ENCODE data around the gene HUNK.

The HUNK gene

DNA sequence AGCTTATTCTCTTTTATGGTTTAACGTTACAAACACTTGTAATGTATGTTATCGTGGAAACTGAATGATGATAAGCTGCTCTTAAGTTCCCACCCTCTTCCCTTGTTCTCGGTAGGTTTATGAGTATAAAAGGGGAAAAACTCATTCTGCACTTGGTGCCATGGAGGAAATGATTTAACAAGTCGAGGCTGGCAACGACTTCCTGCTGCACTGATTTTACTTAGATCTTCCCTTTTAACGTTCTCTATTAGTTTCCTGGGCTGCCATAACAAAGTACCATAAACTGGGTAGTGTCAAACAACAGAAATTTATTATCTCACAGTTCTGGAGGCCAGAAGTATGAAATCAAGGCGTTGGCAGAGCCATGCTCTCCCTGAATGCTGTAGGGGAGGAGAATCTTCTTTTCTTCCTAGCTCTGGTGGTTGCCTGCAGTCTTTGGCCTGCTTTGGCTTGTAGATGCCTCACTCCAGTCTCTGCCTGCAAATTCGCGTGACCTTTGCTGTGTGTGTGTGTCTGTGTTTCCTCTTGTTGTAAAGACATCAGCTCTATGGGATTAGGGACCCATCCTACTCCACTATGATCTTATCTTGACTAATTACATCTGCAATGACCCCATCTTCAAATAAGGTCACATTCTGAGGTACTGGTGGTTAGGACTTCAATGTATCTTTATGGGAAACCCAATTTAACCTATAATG, 26.3 kb downstream of the HUNK start:
- TF ChIP-seq GATA2 (IDR thresholded peaks at IDR 0.05; ENCODE audit: low read depth, low read length) (peak; percentile 29; the same call in 1 of the 2 replicates), GATA3 (IDR thresholded peaks at IDR 0.05; ENCODE audit: low read depth, low read length) (0 out of 2 replicates have a peak, but pooled peaks have one; percentile 22)

DNA sequence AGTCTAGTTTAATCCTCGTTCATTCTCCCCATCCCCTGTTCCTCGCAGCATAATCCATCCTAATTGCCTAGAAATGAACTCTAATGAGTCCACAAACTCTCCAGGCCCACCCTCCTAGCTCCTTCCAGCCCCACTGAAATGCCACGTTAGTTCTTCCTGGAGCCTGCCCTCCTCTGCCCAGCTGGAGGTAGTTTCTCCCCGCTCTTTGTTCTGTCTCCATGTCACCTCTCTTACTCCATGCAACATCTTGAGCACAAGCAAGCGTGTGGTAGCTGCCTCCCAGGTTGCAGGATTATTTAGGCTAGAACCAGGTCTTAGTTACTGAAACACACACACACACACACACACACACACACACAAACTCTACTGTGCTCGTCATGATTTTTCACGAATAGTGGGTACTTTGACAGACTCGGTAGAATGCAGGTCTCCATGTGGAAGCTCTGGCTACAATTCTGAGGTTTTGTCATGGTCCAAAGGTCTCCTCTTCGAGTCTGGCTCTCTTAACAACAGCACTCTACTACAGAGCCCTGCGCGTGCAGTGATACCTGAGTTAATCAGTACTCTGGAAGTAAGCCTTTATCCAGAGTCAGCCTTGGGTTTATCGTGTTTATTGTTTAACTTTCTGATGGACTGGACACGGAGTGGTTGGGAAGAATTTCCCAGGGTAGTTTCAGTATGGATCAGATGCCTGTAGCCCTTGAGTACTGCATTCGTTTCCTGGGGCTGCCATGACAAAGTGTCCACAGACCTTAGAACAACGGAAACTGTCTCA, 27.5 kb downstream of the HUNK start:
- TF ChIP-seq GATA2 (IDR thresholded peaks at IDR 0.05; ENCODE audit: low read depth, low read length) (no peak), GATA3 (IDR thresholded peaks at IDR 0.05; ENCODE audit: low read depth, low read length) (no peak)

DNA sequence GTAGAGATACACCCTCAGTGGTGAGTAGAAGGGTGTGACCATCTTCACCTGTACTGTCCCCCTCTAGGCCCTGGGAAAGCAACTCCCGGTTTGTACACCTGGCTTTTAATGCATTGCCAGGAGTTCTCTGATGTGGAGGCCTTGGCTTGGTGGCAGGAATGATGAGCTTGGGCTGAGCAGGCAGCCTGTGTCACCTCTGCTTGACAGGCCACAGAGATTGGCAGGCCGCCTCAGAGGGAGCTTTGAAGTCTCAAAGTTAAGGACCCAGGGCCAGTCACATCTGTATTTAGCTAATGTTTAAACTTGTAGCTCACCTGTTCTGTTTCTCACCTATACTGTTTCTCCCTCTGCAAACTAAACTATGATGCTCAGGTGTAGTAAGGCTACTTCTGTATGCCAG, 28.5 kb downstream of the HUNK start:
- TF ChIP-seq GATA2 (IDR thresholded peaks at IDR 0.05; ENCODE audit: low read depth, low read length) (no peak), GATA3 (IDR thresholded peaks at IDR 0.05; ENCODE audit: low read depth, low read length) (no peak)

DNA sequence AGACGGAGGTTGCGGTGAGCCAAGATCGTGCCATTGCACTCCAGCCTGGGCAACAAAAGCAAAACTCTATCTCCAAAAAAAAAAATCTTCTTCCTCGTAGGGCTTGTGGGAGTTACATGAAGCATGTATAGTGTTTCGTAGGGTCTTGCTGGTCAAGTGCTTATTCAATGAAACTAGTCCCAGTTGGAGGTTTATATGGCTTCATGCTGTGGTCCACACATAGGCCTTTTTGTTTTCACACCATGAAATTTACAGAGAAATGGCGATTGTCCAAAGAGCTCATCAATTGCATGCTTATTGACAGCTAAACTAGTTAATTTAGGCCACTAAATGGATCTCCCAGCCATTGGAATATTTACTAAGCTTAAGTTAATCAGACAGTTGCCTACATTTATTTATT, 29.6 kb downstream of the HUNK start:
- TF ChIP-seq GATA3 (IDR thresholded peaks at IDR 0.05; ENCODE audit: low read depth, low read length) (no peak), GATA2 (IDR thresholded peaks at IDR 0.05; ENCODE audit: low read depth, low read length) (no peak)

DNA sequence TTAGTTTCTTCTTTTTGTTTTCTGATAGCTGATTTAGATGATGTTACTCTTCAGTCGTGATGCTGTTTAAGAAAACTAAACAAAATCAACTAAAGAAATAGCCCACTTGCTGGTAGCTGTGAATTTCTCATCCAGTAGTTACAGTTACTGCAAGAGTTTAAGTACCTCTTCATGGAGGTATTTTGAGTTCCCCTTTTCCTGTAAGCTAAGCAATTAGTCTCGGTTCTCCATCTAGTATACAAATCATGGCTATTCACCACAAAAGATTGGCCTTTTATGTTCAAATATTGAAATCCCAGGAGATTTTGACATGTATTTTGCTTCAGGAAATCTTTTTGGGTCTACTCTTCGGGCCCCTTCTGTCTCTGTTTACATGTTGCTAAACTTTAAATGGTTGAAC, 31.1 kb downstream of the HUNK start:
- TF ChIP-seq GATA3 (IDR thresholded peaks at IDR 0.05; ENCODE audit: low read depth, low read length) (no peak), GATA2 (IDR thresholded peaks at IDR 0.05; ENCODE audit: low read depth, low read length) (no peak)

DNA sequence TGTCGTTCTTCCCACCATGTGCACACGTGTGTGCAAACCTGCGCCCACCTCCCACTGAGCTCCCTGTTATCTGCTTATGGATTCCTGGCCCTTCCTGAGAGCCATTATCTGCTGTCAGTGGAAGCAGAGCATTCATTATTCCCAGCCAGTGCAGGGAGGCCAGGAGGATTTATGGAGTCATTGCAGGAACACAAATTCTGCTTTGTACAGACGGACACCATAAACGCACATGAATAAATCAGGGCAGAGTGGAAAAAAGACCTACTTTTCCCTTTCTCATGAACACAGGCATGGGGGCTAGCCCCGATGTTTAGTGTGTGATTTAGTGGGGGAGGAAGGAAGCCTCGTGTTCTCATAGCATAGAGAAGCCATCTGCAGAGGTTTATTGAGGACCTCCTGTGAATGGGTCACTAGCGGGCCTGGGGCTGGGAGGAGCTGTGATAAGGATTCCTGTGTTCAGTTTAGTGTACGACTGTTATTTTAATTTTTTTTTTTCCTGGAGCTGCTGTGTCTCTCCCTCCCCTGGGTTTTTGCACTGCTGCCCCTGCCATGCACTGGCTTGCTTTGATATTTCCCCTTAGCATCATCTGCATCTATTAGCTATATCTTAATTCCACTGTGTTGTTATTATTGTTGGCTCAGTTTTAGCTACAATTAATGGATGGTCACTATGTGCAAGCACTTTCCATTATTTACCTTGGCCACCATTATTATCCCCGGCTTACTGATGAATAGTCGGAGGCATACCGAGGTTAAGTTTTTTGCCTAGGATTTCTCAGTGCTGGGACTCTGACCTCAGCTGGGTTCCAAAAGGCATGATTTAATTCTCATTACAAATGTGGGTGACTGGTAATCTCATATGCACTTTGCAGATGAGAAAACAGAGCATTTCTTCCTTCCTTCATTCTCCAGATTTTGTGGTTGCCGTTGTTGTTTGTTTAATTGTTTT, 33.0 kb downstream of the HUNK start:
- 0 out of 2 replicates have a peak, but pooled peaks have one; percentile 26 for TF ChIP-seq GATA2 (IDR thresholded peaks at IDR 0.05; ENCODE audit: low read depth, low read length)
- no peak for TF ChIP-seq GATA3 (IDR thresholded peaks at IDR 0.05; ENCODE audit: low read depth, low read length)

DNA sequence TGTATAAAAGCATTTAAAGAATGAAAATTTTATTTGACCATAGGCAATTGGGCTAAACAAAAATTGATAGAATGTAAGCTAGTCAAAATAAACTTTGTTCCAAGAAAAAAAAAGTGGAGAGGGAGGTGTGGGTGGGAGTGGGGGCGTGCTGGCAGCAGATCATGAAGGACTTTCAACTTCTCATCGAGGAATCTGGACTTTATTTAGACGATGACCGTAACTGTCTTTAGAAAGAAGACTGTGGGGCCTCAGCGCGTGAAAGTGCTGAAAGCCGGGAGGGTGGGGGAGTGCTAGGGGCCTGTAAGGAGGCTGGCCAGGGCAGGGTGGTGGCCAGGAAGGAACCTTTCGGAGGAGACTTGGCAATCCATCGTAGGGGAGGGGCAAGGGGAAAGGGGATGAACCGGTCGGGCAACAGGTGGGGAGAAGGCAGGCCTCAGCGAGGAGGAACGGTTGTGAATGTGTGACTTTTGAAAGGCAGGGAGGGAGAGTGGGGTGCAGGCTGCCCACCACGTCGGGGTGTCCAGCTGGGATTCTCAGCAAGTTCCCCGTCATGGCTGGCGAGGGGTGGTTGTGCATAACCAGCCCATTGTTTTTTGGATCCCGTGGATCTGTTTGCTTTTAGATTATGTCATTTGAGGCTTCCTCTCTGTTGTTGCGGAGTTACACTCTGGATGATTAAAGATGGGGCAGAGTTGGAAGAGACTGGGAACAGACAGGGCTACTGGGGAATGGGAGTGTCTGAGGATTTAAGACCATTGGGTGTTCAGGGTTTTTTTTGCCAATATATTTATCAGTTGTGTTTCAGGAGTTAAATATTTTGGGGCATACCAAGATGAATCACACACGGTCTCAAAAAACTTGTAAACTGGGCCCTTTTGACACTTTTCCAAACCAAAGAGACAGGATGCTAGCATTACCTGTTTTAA, 35.5 kb downstream of the HUNK start:
- TF ChIP-seq GATA3 (IDR thresholded peaks at IDR 0.05; ENCODE audit: low read depth, low read length) = no peak
- no peak for TF ChIP-seq GATA2 (IDR thresholded peaks at IDR 0.05; ENCODE audit: low read depth, low read length)

DNA sequence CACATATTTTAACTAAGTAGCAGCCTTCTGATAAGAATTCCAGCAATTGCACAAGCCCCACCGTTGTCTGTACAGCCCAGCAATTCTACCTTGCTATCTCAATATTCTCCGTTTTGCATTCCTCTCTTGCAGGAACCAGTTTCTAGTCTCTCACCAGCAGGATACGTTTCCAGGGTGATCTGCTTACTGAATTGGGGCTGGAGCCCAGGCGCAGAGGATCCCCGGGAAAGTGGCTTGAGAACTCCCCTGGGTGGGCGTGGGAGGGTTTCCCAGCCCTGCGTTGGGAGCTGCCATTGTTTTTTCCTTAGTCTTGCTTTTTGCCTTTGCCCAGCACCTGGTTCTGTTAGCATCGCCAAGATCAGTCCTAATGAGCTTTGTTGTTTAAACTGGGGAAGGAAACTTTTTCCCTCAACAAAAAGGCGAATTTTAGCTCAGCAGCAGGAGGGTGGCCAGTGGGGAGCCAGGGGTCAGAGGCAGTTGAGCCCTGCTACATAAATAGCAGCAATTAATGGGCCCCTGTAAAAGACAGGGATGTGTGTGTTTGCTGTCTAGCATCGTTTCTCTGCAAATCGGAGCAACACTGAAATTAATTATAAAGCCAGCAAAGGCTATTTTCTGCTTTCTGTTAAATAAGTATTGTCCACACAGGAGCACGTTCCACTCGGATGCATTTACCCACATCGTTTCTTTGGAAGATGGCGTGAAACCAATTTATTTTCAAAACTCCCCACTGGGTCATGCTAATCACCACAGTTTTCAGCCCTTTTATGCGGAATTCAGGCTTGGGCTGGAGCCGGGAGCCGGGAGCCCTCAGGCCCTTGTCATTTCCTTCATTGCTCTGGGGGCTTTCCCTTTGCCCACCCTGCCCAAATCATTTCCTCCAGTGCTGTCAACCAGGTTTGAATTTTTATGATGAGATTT, 36.6 kb downstream of the HUNK start:
- no peak for TF ChIP-seq GATA2 (IDR thresholded peaks at IDR 0.05; ENCODE audit: low read depth, low read length)
- TF ChIP-seq GATA3 (IDR thresholded peaks at IDR 0.05; ENCODE audit: low read depth, low read length) = no peak

DNA sequence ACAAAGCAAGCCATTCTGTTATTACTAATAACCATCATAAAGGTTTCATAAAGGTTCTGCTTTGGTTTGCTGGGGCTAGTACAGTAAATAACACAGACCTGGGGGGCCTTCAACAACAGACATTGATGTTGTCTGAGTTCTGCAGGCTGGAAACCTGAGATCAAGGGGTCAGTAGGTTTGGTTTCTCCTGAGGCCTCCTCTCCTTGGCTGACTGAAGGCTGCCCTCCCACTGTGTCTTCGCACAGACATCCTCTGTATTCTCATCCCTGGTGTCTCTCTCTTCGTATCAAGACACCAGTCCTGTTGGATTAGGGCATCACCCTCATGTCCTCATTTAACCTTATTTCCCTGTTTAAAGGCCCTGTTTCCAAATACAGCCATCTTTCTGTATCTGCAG, 37.3 kb downstream of the HUNK start:
- TF ChIP-seq GATA3 (IDR thresholded peaks at IDR 0.05; ENCODE audit: low read depth, low read length) (no peak), GATA2 (IDR thresholded peaks at IDR 0.05; ENCODE audit: low read depth, low read length) (no peak)

DNA sequence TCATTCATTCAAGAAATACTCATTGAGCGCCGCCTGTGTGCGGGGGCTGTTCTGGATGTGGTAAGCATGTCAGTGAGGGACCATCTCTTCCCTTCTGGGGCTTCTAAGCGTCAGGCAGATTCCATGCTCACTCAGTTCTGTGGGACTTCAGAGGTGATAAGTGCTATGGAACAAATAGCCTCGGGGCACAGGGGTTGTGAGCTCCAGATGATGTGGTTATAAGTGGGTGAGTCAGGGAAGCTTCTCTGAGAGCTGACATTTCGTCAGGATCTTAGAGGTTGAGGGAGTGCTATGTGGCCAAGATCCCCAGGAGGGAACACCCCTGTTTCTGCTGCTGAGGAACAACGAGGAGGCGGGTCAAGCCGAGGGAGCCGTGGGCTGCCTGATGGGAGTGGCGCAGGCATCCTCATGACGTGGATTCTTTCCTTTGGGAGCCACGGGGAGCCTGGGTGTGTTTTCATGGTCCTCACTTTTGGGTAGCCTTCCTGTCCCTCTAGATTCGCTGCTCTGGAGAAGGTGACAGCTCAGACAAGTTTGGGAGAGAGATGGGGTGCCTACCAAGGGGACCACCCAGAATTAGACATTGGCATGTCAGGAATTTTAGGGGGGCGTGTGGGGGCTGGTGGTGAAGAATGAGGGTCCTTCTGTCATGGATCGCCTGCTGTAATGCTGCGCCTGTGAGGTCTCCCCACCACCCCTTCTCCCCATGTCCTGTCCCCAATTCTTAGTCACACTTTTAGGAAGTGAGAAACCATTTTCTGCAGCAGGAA, 38.5 kb downstream of the HUNK start:
- no peak for TF ChIP-seq GATA2 (IDR thresholded peaks at IDR 0.05; ENCODE audit: low read depth, low read length)
- TF ChIP-seq GATA3 (IDR thresholded peaks at IDR 0.05; ENCODE audit: low read depth, low read length) = no peak

DNA sequence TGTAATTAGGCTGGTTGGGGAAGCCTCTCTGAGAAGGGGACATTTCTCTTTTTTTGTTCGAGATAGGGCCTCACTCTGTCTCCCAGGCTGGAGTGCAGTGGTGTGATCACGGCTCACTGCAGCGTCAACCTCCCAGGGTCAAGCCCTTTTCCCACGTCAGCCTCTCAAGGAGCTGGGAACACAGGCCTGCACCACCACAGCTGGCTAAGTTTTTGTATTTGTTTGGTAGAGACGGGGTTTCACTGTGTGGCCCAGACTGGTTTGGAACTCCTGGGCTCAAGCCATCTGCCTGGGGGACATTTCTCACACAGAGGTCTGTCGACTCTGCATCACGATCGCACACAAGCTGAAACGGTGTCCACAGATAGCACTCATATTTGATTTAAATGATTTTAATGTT, 39.7 kb downstream of the HUNK start:
- no peak for TF ChIP-seq GATA2 (IDR thresholded peaks at IDR 0.05; ENCODE audit: low read depth, low read length)
- no peak for TF ChIP-seq GATA3 (IDR thresholded peaks at IDR 0.05; ENCODE audit: low read depth, low read length)

Data from SH-SY5Y (cell line).